LNCaP clone FGC (cell line): Measurements from ENCODE around the gene DYNLT2.

Experiments used
- DNase-seq: peaks from one replicate; pipeline ENCODE4 v3.0.0-alpha.2; 2011; ENCODE audit warnings: low read depth
- H3K4me3 ChIP-seq: 2 replicates; pipeline ENCODE4 v1.5.1; 2011; ENCODE audit warnings: mild to moderate bottlenecking, low read depth, low read length, control low read depth
- TF ChIP-seq, protein P1 (sequence below): IDR thresholded peaks from 2 replicates; pipeline ENCODE4 v1.5.1; 2012; ENCODE audit warnings: mild to moderate bottlenecking; ENCODE audit not compliant: control insufficient read depth, insufficient read depth; ENCODE audit errors: extremely low read depth

DYNLT2 gene

GRCh38 chr6:169729961-169730360 lies 21.4 kb downstream of the DYNLT2 start:
- TF ChIP-seq, protein P1, sequence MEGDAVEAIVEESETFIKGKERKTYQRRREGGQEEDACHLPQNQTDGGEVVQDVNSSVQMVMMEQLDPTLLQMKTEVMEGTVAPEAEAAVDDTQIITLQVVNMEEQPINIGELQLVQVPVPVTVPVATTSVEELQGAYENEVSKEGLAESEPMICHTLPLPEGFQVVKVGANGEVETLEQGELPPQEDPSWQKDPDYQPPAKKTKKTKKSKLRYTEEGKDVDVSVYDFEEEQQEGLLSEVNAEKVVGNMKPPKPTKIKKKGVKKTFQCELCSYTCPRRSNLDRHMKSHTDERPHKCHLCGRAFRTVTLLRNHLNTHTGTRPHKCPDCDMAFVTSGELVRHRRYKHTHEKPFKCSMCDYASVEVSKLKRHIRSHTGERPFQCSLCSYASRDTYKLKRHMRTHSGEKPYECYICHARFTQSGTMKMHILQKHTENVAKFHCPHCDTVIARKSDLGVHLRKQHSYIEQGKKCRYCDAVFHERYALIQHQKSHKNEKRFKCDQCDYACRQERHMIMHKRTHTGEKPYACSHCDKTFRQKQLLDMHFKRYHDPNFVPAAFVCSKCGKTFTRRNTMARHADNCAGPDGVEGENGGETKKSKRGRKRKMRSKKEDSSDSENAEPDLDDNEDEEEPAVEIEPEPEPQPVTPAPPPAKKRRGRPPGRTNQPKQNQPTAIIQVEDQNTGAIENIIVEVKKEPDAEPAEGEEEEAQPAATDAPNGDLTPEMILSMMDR = no peak
- H3K4me3 ChIP-seq = no peak overlapping the region
- DNase-seq = no peak

DNA sequence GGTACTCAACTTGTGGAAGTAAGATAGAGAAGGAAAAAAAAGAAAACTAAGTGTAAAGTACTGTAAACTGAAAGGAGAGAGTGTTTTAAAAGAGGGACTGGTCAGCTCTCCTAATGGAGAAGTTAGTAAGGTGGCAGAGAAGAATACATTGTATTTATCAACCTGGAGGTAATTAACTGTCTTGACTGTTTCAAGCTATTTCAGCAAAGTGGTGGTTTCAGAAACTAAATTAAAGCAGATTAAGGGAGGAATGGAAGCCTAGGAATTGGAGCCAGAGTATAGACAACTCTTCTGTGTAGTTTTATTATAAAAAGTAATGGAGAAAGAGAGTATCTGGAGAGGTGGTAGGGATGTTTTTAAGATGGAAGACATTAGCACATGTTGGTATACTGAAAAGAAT lies 24.4 kb downstream of the DYNLT2 start:
- no peak overlapping the region for H3K4me3 ChIP-seq
- TF ChIP-seq, protein P1 = no peak
- no peak for DNase-seq

DNA sequence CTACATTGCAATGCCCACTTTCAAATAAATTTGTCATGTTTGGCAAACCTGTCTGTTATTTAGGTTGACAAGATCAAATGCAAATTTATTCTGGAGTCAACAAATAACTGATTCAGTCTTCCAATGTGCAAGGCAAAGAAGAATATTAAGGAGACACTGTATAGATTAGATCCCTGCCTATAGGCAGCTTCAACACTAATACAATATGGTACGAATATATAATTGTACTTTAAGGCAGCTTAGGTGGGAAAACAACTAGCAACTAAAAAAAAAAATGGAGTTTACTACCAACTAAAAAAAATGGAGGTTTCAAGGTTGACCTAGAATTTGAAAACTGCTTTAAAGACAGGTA lies 25.3 kb downstream of the DYNLT2 start:
- no peak for DNase-seq
- no peak overlapping the region for H3K4me3 ChIP-seq
- TF ChIP-seq, protein P1 = no peak

DNA sequence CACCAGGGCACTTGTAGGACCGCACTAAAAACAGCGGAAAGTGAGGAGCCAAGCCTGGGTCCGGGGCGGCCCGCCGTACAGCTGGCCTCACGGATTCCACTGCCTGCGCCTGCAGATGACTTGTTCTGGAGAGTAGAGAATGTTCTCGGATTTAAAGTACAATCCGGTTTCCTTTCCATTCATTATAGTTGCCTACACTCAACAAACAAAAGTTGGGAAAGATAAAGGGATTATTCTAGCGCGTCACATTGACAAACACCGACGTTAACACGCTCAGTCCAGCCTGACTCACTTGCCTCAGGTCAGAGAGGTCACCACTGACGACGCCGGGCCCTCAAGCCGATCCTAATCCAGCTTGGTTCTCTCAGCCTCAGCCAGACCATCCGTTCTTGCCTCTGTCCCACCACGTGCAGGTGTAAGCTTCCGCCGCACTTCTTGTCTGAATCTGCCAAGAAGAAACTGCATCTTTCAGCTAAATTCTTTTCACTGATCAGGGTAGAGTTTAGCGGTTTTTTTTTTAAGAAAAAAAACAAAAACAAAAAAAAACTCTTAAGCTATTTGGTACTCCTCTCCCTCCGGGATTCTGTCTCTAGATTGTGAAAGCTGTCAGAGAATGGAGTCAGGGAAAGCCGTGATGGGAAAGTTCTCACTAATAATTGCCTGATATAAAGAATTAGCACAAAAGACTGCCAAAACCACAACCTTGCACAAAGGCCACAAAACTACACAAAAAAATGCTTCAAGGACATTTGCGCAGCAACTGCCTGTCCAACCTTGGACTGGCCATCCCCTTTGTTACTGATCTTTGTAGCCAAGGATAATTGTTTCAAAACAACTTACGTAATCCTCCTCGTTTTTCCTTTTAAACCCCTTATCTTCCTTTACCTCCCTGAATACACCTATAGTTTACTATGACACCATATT lies 26.0 kb downstream of the DYNLT2 start:
- peak overlapping the region; percentile 15; the same call in 1 of the 2 replicates for H3K4me3 ChIP-seq
- DNase-seq = no peak
- TF ChIP-seq, protein P1 = no peak

- peak within 1 kb of the TSS; percentile 78 for H3K4me3 ChIP-seq
- TF ChIP-seq, protein P1 = no peak
- no peak for DNase-seq
Observed at GRCh38 chr6:169724494-169725124, 26.8 kb downstream of the DYNLT2 start, which contains the start of gene PHF10. PHF10 (minus strand) TSS chr6:169724500; CDS start chr6:169723931, 569 bp downstream.

GRCh38 chr6:169723991-169724493 lies 27.3 kb downstream of the DYNLT2 start:
- DNase-seq = no peak
- TF ChIP-seq, protein P1 = no peak
- peak overlapping the region; percentile 35; the same call in 1 of the 2 replicates for H3K4me3 ChIP-seq
